H9 (cell line): ENCODE results near the gene TMEM54. TPM values are rescaled to one million over a fixed set of nuclear protein-coding genes. Genes with fewer than 3 reads are reported as not detected.

ENCODE experiments used
- DNase-seq: peaks from one replicate; pipeline ENCODE4 v3.0.0-alpha.2; 2017
- H2AFZ ChIP-seq: one replicate; pipeline ENCODE4 v1.6.1; 2013; ENCODE audit warnings: mild to moderate bottlenecking, low read length, control low read depth, moderate library complexity
- H2AK5ac ChIP-seq: 2 replicates; pipeline ENCODE4 v1.6.1; 2013; ENCODE audit warnings: low read length, control low read depth, mixed read lengths; ENCODE audit not compliant: insufficient read length
- H2BK120ac ChIP-seq: one replicate; pipeline ENCODE4 v1.6.1; 2013; ENCODE audit warnings: low read depth, mild to moderate bottlenecking, low read length, control low read depth, inconsistent platforms; ENCODE audit not compliant: poor library complexity, severe bottlenecking
- H2BK12ac ChIP-seq: 2 replicates; pipeline ENCODE4 v1.6.1; 2013; ENCODE audit warnings: low read length, control low read depth, mixed read lengths, low read depth; ENCODE audit not compliant: insufficient read length
- H2BK15ac ChIP-seq: 2 replicates; pipeline ENCODE4 v1.6.1; 2013; ENCODE audit warnings: low read depth, low read length, control low read depth
- H2BK20ac ChIP-seq: one replicate; pipeline ENCODE4 v1.6.1; 2013; ENCODE audit warnings: low read depth, mild to moderate bottlenecking, low read length, control low read depth, inconsistent platforms; ENCODE audit not compliant: poor library complexity, severe bottlenecking
- H2BK5ac ChIP-seq: 2 replicates; pipeline ENCODE4 v1.6.1; 2013; ENCODE audit warnings: low read length, control low read depth, mixed read lengths; ENCODE audit not compliant: insufficient read length
- H3K14ac ChIP-seq: 2 replicates; pipeline ENCODE4 v1.6.1; 2013; ENCODE audit warnings: low read length, control low read depth; ENCODE audit not compliant: insufficient read depth
- H3K18ac ChIP-seq: 2 replicates; pipeline ENCODE4 v1.6.1; 2013; ENCODE audit warnings: low read depth, mild to moderate bottlenecking, mixed read lengths, low read length, control low read depth; ENCODE audit not compliant: insufficient read length
- H3K23ac ChIP-seq: 2 replicates; pipeline ENCODE4 v1.6.1; 2013; ENCODE audit warnings: low read length, control low read depth, mixed read lengths, low read depth; ENCODE audit not compliant: insufficient read length
- H3K23me2 ChIP-seq: 2 replicates; pipeline ENCODE4 v1.6.1; 2013; ENCODE audit warnings: low read depth, mild to moderate bottlenecking, mixed read lengths, low read length, control low read depth; ENCODE audit not compliant: insufficient read length, poor library complexity, severe bottlenecking
- H3K27ac ChIP-seq: 2 replicates; pipeline ENCODE4 v1.5.1; 2013; ENCODE audit warnings: low read length, control low read depth, mixed read lengths, low read depth; ENCODE audit not compliant: insufficient read length
- H3K27me3 ChIP-seq: 2 replicates; pipeline ENCODE4 v1.6.1; 2013; ENCODE audit warnings: low read length, control low read depth, inconsistent platforms; ENCODE audit not compliant: insufficient read depth
- H3K4ac ChIP-seq: 2 replicates; pipeline ENCODE4 v1.6.1; 2013; ENCODE audit warnings: low read depth, mild to moderate bottlenecking, control low read depth, inconsistent platforms, low read length, moderate library complexity
- H3K4me1 ChIP-seq: 2 replicates; pipeline ENCODE4 v1.6.1; 2013; ENCODE audit warnings: low read length, control low read depth, inconsistent platforms; ENCODE audit not compliant: insufficient read depth
- H3K4me2 ChIP-seq: 2 replicates; pipeline ENCODE4 v1.6.1; 2013; ENCODE audit warnings: low read length, control low read depth, mixed read lengths; ENCODE audit not compliant: insufficient read length, insufficient read depth
- H3K56ac ChIP-seq: 2 replicates; pipeline ENCODE4 v1.6.1; 2013; ENCODE audit warnings: low read depth, mild to moderate bottlenecking, mixed read lengths, low read length, control low read depth; ENCODE audit not compliant: insufficient read length
- H3K79me1 ChIP-seq: 2 replicates; pipeline ENCODE4 v1.6.1; 2013; ENCODE audit warnings: low read depth, mild to moderate bottlenecking, moderate library complexity, low read length, control low read depth, inconsistent platforms; ENCODE audit not compliant: insufficient read depth, poor library complexity, severe bottlenecking
- H3K79me2 ChIP-seq: 2 replicates; pipeline ENCODE4 v1.6.1; 2013; ENCODE audit warnings: low read length, control low read depth, inconsistent platforms; ENCODE audit not compliant: insufficient read depth
- H3K9ac ChIP-seq: 2 replicates; pipeline ENCODE4 v1.6.1; 2013; ENCODE audit warnings: low read length, control low read depth, mixed read lengths; ENCODE audit not compliant: insufficient read length; ENCODE audit errors: extremely low read depth
- H3K9me3 ChIP-seq: one replicate; pipeline ENCODE4 v1.6.1; 2013; ENCODE audit warnings: low read depth, low read length, inconsistent platforms; ENCODE audit not compliant: control insufficient read depth
- H3T11ph ChIP-seq: one replicate; pipeline ENCODE4 v1.6.1; 2013; ENCODE audit warnings: mild to moderate bottlenecking, low read length, control low read depth, inconsistent platforms
- H4K20me1 ChIP-seq: one replicate; pipeline ENCODE4 v1.6.1; 2013; ENCODE audit not compliant: control insufficient read depth, insufficient read length, insufficient read depth
- H4K5ac ChIP-seq: 2 replicates; pipeline ENCODE4 v1.6.1; 2013; ENCODE audit warnings: low read depth, mild to moderate bottlenecking, mixed read lengths, low read length, control low read depth; ENCODE audit not compliant: insufficient read length
- H4K8ac ChIP-seq: replicated peaks from 2 replicates; pipeline ENCODE4 v1.6.1; 2013; ENCODE audit warnings: low read length, control low read depth, mixed read lengths, low read depth; ENCODE audit not compliant: insufficient read length
- H4K91ac ChIP-seq: 2 replicates; pipeline ENCODE4 v1.6.1; 2013; ENCODE audit warnings: low read depth, mild to moderate bottlenecking, moderate library complexity, mixed read lengths, low read length, control low read depth; ENCODE audit not compliant: insufficient read length
- H3K27ac Mint-ChIP-seq, 3 experiments: 2 replicates in 2 of 3; 3 replicates in 1 of 3; pipeline ENCODE4 v1.8.0; 2020 to 2021; ENCODE audit warnings: mixed read lengths in 3 of 3, mild to moderate bottlenecking in 1 of 3, moderate library complexity in 1 of 3
- H3K27me3 Mint-ChIP-seq: 2 replicates; pipeline ENCODE4 v1.8.0; 2021; ENCODE audit warnings: low read depth, mild to moderate bottlenecking, moderate library complexity, mixed read lengths
- H3K36me3 Mint-ChIP-seq, 3 experiments: 2 replicates in 2 of 3; 3 replicates in 1 of 3; pipeline ENCODE4 v1.8.0; 2020 to 2021; ENCODE audit warnings: low read depth in 3 of 3, mixed read lengths in 3 of 3; ENCODE audit not compliant: insufficient read depth in 1 of 3
- H3K4me1 Mint-ChIP-seq, 2 experiments: 2 replicates each; pipeline ENCODE4 v1.8.0; 2020; ENCODE audit warnings: mixed read lengths in 2 of 2
- H3K4me3 Mint-ChIP-seq, 2 experiments: 2 replicates in 1 of 2; 3 replicates in 1 of 2; pipeline ENCODE4 v1.8.0; 2020 to 2021; ENCODE audit warnings: mild to moderate bottlenecking in 2 of 2, mixed read lengths in 2 of 2, moderate library complexity in 1 of 2
- H3K9me3 Mint-ChIP-seq, 2 experiments: 2 replicates in 1 of 2; 3 replicates in 1 of 2; pipeline ENCODE4 v1.8.0; 2020; ENCODE audit warnings: mild to moderate bottlenecking in 2 of 2, mixed read lengths in 2 of 2, moderate library complexity in 1 of 2
- total RNA-seq: library from RNA; stranded (reverse); gene quantifications from 2 replicates; pipeline ENCODE4 v1.2.1, GENCODE V29; 2021
- TF ChIP-seq, protein P1 (sequence below): fragments of 200-600 bp; sonication (generic); conservative IDR thresholded peaks from 3 replicates; pipeline ENCODE4 v1.8.0; 2021; ENCODE audit warnings: antibody characterized with exemption, mild to moderate bottlenecking

Gene TMEM54
- total RNA-seq, 1 experiment from 2014 or later: 17.2 TPM

DNA sequence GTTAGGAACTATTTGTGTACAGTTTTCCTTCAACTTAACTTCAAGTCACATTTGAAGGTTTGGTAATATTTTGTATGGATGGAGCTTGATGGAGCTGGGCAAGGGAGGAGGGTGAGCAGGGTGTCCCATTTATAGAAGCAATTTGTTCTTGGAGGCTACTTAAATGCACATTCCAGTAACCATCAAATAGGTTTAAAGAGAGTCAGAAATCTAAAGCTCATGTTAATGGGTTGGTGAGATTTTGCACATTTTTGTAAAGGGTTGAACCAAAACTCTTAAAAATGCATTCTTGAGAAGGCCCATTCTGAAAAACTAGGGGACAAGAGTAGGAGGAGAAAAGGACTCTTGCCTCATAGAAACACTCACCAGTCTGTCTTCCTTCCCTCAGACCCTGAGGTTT, 40.6 kb downstream of the TMEM54 start:
- H3K27me3 ChIP-seq: no peaks in the 10 kb centered on the region
- Mint-ChIP-seq H3K27ac (no peak overlapping the region; a peak in 1 of 7 replicates), H3K4me3 (no peak overlapping the region), H3K9me3 (no peaks in the 10 kb centered on the region), H3K36me3 (peaks cover 13 to 36% (median 36%) of the 10 kb centered on the region in 3 experiments), H3K27me3 (no peaks in the 10 kb centered on the region), H3K4me1 (no peaks in the 10 kb centered on the region)
- no peaks in the 10 kb centered on the region for H3K79me2 ChIP-seq
- no peak overlapping the region for H3K4me2 ChIP-seq
- H3K18ac ChIP-seq: no peak overlapping the region
- H4K5ac ChIP-seq: no peak overlapping the region
- H2BK15ac ChIP-seq: no peak overlapping the region
- H3K4ac ChIP-seq: no peak overlapping the region
- no peak overlapping the region for H3T11ph ChIP-seq
- no peaks in the 10 kb centered on the region for H3K4me1 ChIP-seq
- no peaks in the 10 kb centered on the region for H3K9me3 ChIP-seq
- no peak overlapping the region for H3K56ac ChIP-seq
- no peaks in the 10 kb centered on the region for H3K79me1 ChIP-seq
- no peak overlapping the region for H4K8ac ChIP-seq
- no peak overlapping the region for H2BK20ac ChIP-seq
- no peak overlapping the region for H2BK12ac ChIP-seq
- no peak overlapping the region for H2BK120ac ChIP-seq
- DNase-seq: no peak
- no peak overlapping the region for H3K9ac ChIP-seq
- H3K23ac ChIP-seq: no peak overlapping the region
- H2AFZ ChIP-seq: no peak overlapping the region
- H4K20me1 ChIP-seq: no peaks in the 10 kb centered on the region
- H2BK5ac ChIP-seq: no peak overlapping the region
- TF ChIP-seq, protein P1, sequence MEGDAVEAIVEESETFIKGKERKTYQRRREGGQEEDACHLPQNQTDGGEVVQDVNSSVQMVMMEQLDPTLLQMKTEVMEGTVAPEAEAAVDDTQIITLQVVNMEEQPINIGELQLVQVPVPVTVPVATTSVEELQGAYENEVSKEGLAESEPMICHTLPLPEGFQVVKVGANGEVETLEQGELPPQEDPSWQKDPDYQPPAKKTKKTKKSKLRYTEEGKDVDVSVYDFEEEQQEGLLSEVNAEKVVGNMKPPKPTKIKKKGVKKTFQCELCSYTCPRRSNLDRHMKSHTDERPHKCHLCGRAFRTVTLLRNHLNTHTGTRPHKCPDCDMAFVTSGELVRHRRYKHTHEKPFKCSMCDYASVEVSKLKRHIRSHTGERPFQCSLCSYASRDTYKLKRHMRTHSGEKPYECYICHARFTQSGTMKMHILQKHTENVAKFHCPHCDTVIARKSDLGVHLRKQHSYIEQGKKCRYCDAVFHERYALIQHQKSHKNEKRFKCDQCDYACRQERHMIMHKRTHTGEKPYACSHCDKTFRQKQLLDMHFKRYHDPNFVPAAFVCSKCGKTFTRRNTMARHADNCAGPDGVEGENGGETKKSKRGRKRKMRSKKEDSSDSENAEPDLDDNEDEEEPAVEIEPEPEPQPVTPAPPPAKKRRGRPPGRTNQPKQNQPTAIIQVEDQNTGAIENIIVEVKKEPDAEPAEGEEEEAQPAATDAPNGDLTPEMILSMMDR: no peak
- no peak overlapping the region for H3K27ac ChIP-seq
- no peak overlapping the region for H2AK5ac ChIP-seq
- no peak overlapping the region for H4K91ac ChIP-seq
- H3K23me2 ChIP-seq: no peaks in the 10 kb centered on the region
- no peak overlapping the region for H3K14ac ChIP-seq
